Measurements from ENCODE around the gene RNF115. TPM values are rescaled to one million over a fixed set of nuclear protein-coding genes. Genes with fewer than 3 reads are reported as not detected.

The RNF115 gene
- total and polyA plus RNA-seq, 2 of the 8 experiments (the other 6 are each of a cell fraction or from before 2014, with no cell fraction given): 4.7 to 10.8 TPM

GRCh38 chr1:145799806-145800205 is 24.1 kb downstream of the RNF115 start:
- H4K5ac ChIP-seq (ENCODE audit: insufficient read length, low read depth, low read length): no peak overlapping the region
- no peak overlapping the region for H3K14ac ChIP-seq (ENCODE audit: insufficient read length)
- no peak overlapping the region for H2BK5ac ChIP-seq (ENCODE audit: low read depth, low read length)
- H3K4ac ChIP-seq (replicated peaks; ENCODE audit: insufficient read length, low read depth, low read length): no peak overlapping the region
- H2AK5ac ChIP-seq (ENCODE audit: low read depth, low read length): no peak overlapping the region
- FAIRE-seq: no peak
- H3K79me1 ChIP-seq (ENCODE audit: low read depth, low read length): peaks cover 5% of the 10 kb centered on the region; the same call in 1 of the 2 replicates
- no peak overlapping the region for H3K27ac ChIP-seq (ENCODE audit: low read depth, low read length)
- no peak overlapping the region for H3K4me3 ChIP-seq (ENCODE audit: extremely low read depth in 1 of 4, insufficient read depth in 2 of 4, low read depth in 3 of 4, low read length in 4 of 4)
- H3K9me3 ChIP-seq (ENCODE audit: insufficient read depth in 2 of 2, low read depth in 1 of 2, low read length in 1 of 2): peaks cover 4% of the 10 kb centered on the region in 2 experiments; a peak in 1 of 4 replicates
- no peak overlapping the region for H2BK12ac ChIP-seq (ENCODE audit: low read depth, low read length)
- H4K20me1 ChIP-seq (replicated peaks in 1 of 2; ENCODE audit: control insufficient read depth in 1 of 2, insufficient read depth in 2 of 2, low read length in 2 of 2): peaks cover 0 to 2% of the 10 kb centered on the region in 2 experiments
- H2BK15ac ChIP-seq (ENCODE audit: low read length): no peak overlapping the region
- H3K23me2 ChIP-seq (ENCODE audit: low read depth, low read length): no peaks in the 10 kb centered on the region
- no peak overlapping the region for H2BK120ac ChIP-seq (replicated peaks; ENCODE audit: low read depth, low read length)
- no peak overlapping the region for H3K9ac ChIP-seq (replicated peaks in 1 of 4; ENCODE audit: extremely low read depth in 1 of 4, low read depth in 3 of 4, low read length in 3 of 4)
- peaks cover 0 to 23% of the 10 kb centered on the region in 2 experiments; a peak in 2 of 4 replicates for H3K79me2 ChIP-seq (ENCODE audit: control insufficient read depth in 1 of 2, insufficient read depth in 2 of 2, low read length in 2 of 2)
- peaks cover 0 to 5% (median 0%) of the 10 kb centered on the region in 4 experiments; a peak in 2 of 7 replicates for H3K4me1 ChIP-seq (replicated peaks in 1 of 4; ENCODE audit: control insufficient read depth in 3 of 4, insufficient read depth in 4 of 4, low read length in 3 of 4)
- ChIA-PET CTCF (ENCODE audit: partially characterized antibody) (no interaction called here), POLR2A (ENCODE audit: partially characterized antibody) (no interaction called here)
- no peak overlapping the region for H3K18ac ChIP-seq (ENCODE audit: extremely low read depth, low read length)
- no peak overlapping the region for H4K8ac ChIP-seq (ENCODE audit: extremely low read depth, insufficient read depth, low read length)
- no peak overlapping the region for H2BK20ac ChIP-seq (ENCODE audit: low read length)
- H3K4me2 ChIP-seq (ENCODE audit: insufficient read depth in 1 of 2, low read depth in 2 of 2, low read length in 2 of 2): no peak overlapping the region
- no peak for DNase-seq (ENCODE audit: low read depth in 1 of 2, low spot score in 2 of 2)
- no peaks in the 10 kb centered on the region; a peak in 1 of 8 replicates for H3K36me3 ChIP-seq (ENCODE audit: control insufficient read depth in 2 of 4, insufficient read depth in 4 of 4, low read length in 3 of 4)
- H3K27me3 ChIP-seq (replicated peaks in 1 of 4; ENCODE audit: control insufficient read depth in 3 of 4, extremely low read depth in 1 of 4, insufficient read depth in 3 of 4, low read length in 3 of 4): no peaks in the 10 kb centered on the region
- 87% methylated on average over 2 of the region's 2 CpGs; no CpG with 5 or more reads in 1 of the 2 experiments for WGBS, 2 experiments (ENCODE audit: extremely low coverage in 1 of 2, insufficient coverage in 1 of 2, insufficient read length in 1 of 2, insufficient replicate concordance in 2 of 2, low coverage in 1 of 2, low lambda C conversion rate in 2 of 2, missing lambda C conversion rate in 1 of 2)
- H4K91ac ChIP-seq (replicated peaks; ENCODE audit: insufficient read length, low read length): no peak overlapping the region
- H3K23ac ChIP-seq (ENCODE audit: insufficient read length): no peak overlapping the region
- H2AFZ ChIP-seq (ENCODE audit: low read length): no peak overlapping the region
- no peak overlapping the region for H3K56ac ChIP-seq (replicated peaks; ENCODE audit: insufficient read length, low read depth, low read length)
- TF ChIP-seq NRF1 (IDR thresholded peaks at IDR 0.05; ENCODE audit: low read depth, low read length): no peak
- TF ChIP-seq ASH2L (IDR thresholded peaks at IDR 0.05; ENCODE audit: low read length): no peak
- TF ChIP-seq SIRT6 (IDR thresholded peaks at IDR 0.05; ENCODE audit: low read length): no peak
- no peak for TF ChIP-seq MAX (IDR thresholded peaks at IDR 0.05)
- no peak for TF ChIP-seq TAF7 (optimal IDR thresholded peaks at IDR 0.05; ENCODE audit: borderline replicate concordance, low read depth, low read length)
- no peak for TF ChIP-seq MAFK (IDR thresholded peaks at IDR 0.05; ENCODE audit: low read depth, low read length)
- TF ChIP-seq SUZ12 (IDR thresholded peaks at IDR 0.05; ENCODE audit: low read length): no peak
- no peak for TF ChIP-seq EGR1 (IDR thresholded peaks at IDR 0.05; ENCODE audit: borderline replicate concordance, low read depth, low read length)
- no peak for TF ChIP-seq TCF12 (IDR thresholded peaks at IDR 0.05; ENCODE audit: low read depth, low read length)
- no peak for TF ChIP-seq TBP (IDR thresholded peaks at IDR 0.05; ENCODE audit: low read depth, low read length)
- TF ChIP-seq RBBP5 (IDR thresholded peaks at IDR 0.05; ENCODE audit: borderline replicate concordance, low read depth, low read length): no peak
- TF ChIP-seq CTCF (IDR thresholded peaks at IDR 0.05; ENCODE audit: control extremely low read depth in 1 of 3, insufficient read depth in 1 of 3, low read depth in 1 of 3, low read length in 3 of 3): no peak
- TF ChIP-seq SP2 (IDR thresholded peaks at IDR 0.05; ENCODE audit: low read length): no peak

Measured in H1 (cell line).